ENCODE measurements around the gene NKAIN2. TPM values are rescaled to one million over a fixed set of nuclear protein-coding genes. Genes with fewer than 3 reads are reported as not detected.

Gene NKAIN2
- total and polyA plus RNA-seq, 2 donors (not counting 3 experiments of a cell fraction or from before 2014, with no cell fraction given), result 0.03 TPM; not detected in 1

DNA sequence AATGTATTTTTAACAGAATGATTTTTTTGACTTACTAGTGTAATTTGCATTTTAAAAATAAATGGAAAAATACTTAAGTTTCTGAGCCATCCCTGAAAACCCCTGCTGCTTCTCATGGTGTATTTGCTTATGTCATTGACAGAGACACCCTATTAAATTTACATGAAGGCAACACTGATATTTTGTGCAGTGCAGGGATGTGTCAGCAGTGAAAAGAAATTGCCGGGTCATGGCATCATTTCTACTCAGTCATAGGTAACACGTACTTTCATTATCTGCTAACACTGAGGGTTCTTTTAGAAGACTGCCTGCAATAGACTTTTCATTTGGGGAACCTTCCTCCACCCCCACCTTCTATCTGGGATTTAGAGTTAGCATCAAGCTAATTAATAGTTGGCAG, 1021.9 kb downstream of the NKAIN2 start:
- TF ChIP-seq FOS (IDR thresholded peaks at IDR 0.05; ENCODE audit: borderline replicate concordance, insufficient read depth, low read length), result no peak
- TF ChIP-seq JUN (IDR thresholded peaks at IDR 0.05; ENCODE audit: borderline replicate concordance, insufficient read depth, insufficient read length, low read depth), result no peak
- no peak for TF ChIP-seq GATA2 (IDR thresholded peaks at IDR 0.05; ENCODE audit: insufficient read depth, insufficient read length, low read depth, low read length)
- TF ChIP-seq, protein P1, sequence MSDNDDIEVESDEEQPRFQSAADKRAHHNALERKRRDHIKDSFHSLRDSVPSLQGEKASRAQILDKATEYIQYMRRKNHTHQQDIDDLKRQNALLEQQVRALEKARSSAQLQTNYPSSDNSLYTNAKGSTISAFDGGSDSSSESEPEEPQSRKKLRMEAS (IDR thresholded peaks at IDR 0.05; ENCODE audit: insufficient read depth, insufficient read length), result no peak
- no peak for TF ChIP-seq POLR2A (IDR thresholded peaks at IDR 0.05; ENCODE audit: low read depth, low read length)
- TF ChIP-seq CTCF (IDR thresholded peaks at IDR 0.05; ENCODE audit: extremely low read depth in 1 of 2, insufficient read depth in 1 of 2, low read depth in 1 of 2, low read length in 2 of 2), result no peak
- TF ChIP-seq POLR2AphosphoS5 (IDR thresholded peaks at IDR 0.05; ENCODE audit: insufficient read depth, low read depth, low read length), result no peak
- no peak for TF ChIP-seq EZH2 (IDR thresholded peaks at IDR 0.05; ENCODE audit: borderline replicate concordance, low read depth, low read length, severe bottlenecking)
- TF ChIP-seq MYC (IDR thresholded peaks at IDR 0.05; ENCODE audit: low read depth, low read length), result no peak
- dilution Hi-C loops (cut with MboI; ENCODE audit: extremely low pct_ligation_motif_present, low sequenced_read_pairs), result no loop called here
- BruUV-seq (replicated peaks), result no TSS peak
- Histone ChIP-seq H4K20me1 (replicated peaks; ENCODE audit: control insufficient read depth, extremely low read depth, insufficient read depth, low read length) (no peaks in the 10 kb centered on the region), H3K9ac (replicated peaks; ENCODE audit: extremely low read depth, insufficient read depth, low read length) (no peak overlapping the region), H3K79me2 (ENCODE audit: control insufficient read depth, insufficient read depth, low read length) (no peaks in the 10 kb centered on the region), H3K27me3 (ENCODE audit: control insufficient read depth in 2 of 2, insufficient read depth in 2 of 2, low read length in 2 of 2) (no peaks in the 10 kb centered on the region), H3K9me1 (replicated peaks; ENCODE audit: control insufficient read depth, extremely low read depth, insufficient read depth, low read length) (no peaks in the 10 kb centered on the region), H3K9me3 (replicated peaks; ENCODE audit: control insufficient read depth, insufficient read depth, low read length) (no peaks in the 10 kb centered on the region), H3K4me1 (ENCODE audit: control insufficient read depth, extremely low read depth, insufficient read depth, low read length) (no peaks in the 10 kb centered on the region), H3K36me3 (ENCODE audit: control insufficient read depth in 2 of 2, extremely low read depth in 1 of 2, insufficient read depth in 2 of 2, low read length in 2 of 2) (no peaks in the 10 kb centered on the region), H2AFZ (ENCODE audit: low read depth, low read length) (no peak overlapping the region), H3K4me3 (replicated peaks in 1 of 3; ENCODE audit: insufficient read depth in 1 of 3, low read depth in 1 of 3, low read length in 3 of 3) (no peak overlapping the region), H3K4me2 (ENCODE audit: insufficient read depth, low read length) (no peak overlapping the region), H3K27ac (ENCODE audit: insufficient read depth, low read depth, low read length) (no peak overlapping the region)
- CTCF ChIA-PET, result no interaction called here
- DNase-seq (ENCODE audit: low read depth, low spot score) (no peak), FAIRE-seq (no peak)
- intact Hi-C loops (cut with micrococcal nuclease), result no loop called here
- POLR2A ChIA-PET, result no interaction called here
